Heart right ventricle (tissue), 16 donors: ENCODE measurements around the gene IL11RA. TPM values are rescaled to one million over a fixed set of nuclear protein-coding genes. Genes with fewer than 3 reads are reported as not detected.

Source experiments
- ATAC-seq, 8 donors: fragments of 200-7000 bp; cut with Tn5 transposase; one replicate each; pipeline ENCODE4 v1.9.1; 2020; ENCODE audit warnings: mild to moderate bottlenecking in 8 of 8, moderate library complexity in 8 of 8, moderate number of reproducible peaks in 1 of 8
- DNase-seq, 2 donors: peaks; one replicate each; pipeline ENCODE4 v3.0.0-alpha.2; 2020
- H3K27ac ChIP-seq, 10 donors: fragments of 200-600 bp; sonication (generic) in 2 of 10; one replicate each; pipeline versions ENCODE4 v1.5.0 to v1.8.0; 2020 to 2022; ENCODE audit warnings: mild to moderate bottlenecking in 3 of 10
- H3K27me3 ChIP-seq, 7 donors: fragments of 200-600 bp; one replicate each; pipeline ENCODE4 v1.8.0; 2021 to 2022; ENCODE audit warnings: mild to moderate bottlenecking in 2 of 7
- H3K36me3 ChIP-seq, 9 donors: fragments of 200-600 bp; sonication (generic) in 1 of 9; one replicate each; pipeline versions ENCODE4 v1.5.0 to v1.8.0; 2020 to 2022; ENCODE audit warnings: mild to moderate bottlenecking in 2 of 9
- H3K4me1 ChIP-seq, 9 donors: fragments of 200-600 bp; sonication (generic) in 1 of 9; one replicate each; pipeline versions ENCODE4 v1.5.0 to v1.8.0; 2020 to 2022; ENCODE audit warnings: mild to moderate bottlenecking in 4 of 9
- H3K4me3 ChIP-seq, 10 donors: fragments of 200-600 bp; sonication (generic) in 2 of 10; one replicate each; pipeline versions ENCODE4 v1.5.0 to v1.8.0; 2020 to 2022; ENCODE audit warnings: mild to moderate bottlenecking in 7 of 10, moderate library complexity in 2 of 10
- H3K9me3 ChIP-seq, 11 donors: fragments of 200-600 bp in 10 of 11; sonication (generic) in 2 of 11; one replicate each; pipeline versions ENCODE4 v1.5.0 to v1.8.0; 2013 to 2022; ENCODE audit warnings: mild to moderate bottlenecking in 2 of 11, control low read depth in 1 of 11, moderate library complexity in 1 of 11
- WGBS, 2 donors: extraction: QIAGEN DNeasy Blood & Tissue Kit; methylation state at CpG; one replicate each; pipeline ENCODE4 v1.1.7; 2013; ENCODE audit warnings: inconsistent platforms in 1 of 2; 5-methylcytosine and 5-hydroxymethylcytosine counted together
- intact Hi-C, 10 donors: fragments of 100-400 bp; cut with DNase I; formaldehyde crosslinking; loops; one replicate each; pipeline versions ENCODE4 v1.11.1 to v1.14.2; 2022
- polyA plus RNA-seq, 2 donors: library from polyadenylated mRNA; stranded (reverse); fragments of 200-250 nt; gene quantifications; one replicate each; pipeline ENCODE4 v1.2.3, GENCODE V29; 2013
- total RNA-seq, 10 donors: library from RNA; stranded (reverse); fragmentation: NEBNext Ultra II Directional in 3 of 10; extraction: Animal tissue kit (Norgen Biotek cat#: 25700) in 3 of 10; gene quantifications; one replicate each; pipeline versions ENCODE4 v1.2.1 to v1.2.4, GENCODE V29; 2021 to 2023
- TF ChIP-seq, protein P1 (sequence below), 9 donors: fragments of 200-600 bp; sonication (generic) in 2 of 9; IDR thresholded peaks; one replicate each; pipeline versions ENCODE4 v1.5.0 to v1.8.0; 2021 to 2022; ENCODE audit warnings: antibody characterized with exemption in 9 of 9, mild to moderate bottlenecking in 5 of 9, moderate library complexity in 1 of 9
- donor health status: Arrhythmogenic right ventricular cardiomyopathy.
- donor health status: ischemic (EF 13 %, LVEDD 7.1; RV severe dilation, severe dysfunction).
- donor health status: healthy with polysubstance abuse.
- donor health status: DM: no; HTN: yes; CAD: no.
- donor health status: DM: no; HTN: no; CAD: no.
- donor health status: ischemic (EF 25% LVEDD 6.9; RV normal size, moderate dysfunction).
- donor health status: ischemic (EF 25% LVEDD 5.7; RV mildly dilated, moderate dysfunction).
- donor health status: healthy.
- donor health status: DM: yes; HTN: yes; CAD: no.
- donor health status: Ischemic cardiomyopathy.
- donor health status: ischemic (EF 35%, LVEDD 5.7; RV mildly dilated, moderate dysfunction).
- donor health status: nonischemic (EF 11% LVEDD 7.7; RV severe dilation, severe dysfunction).
- donor health status: DM: yes; HTN: yes; CAD: no.
- donor health status: PGD.
- donor health status: ischemic (EF 29% LVEDD 5.4; RV normal size, mild dysfunction).
- donor health status: nonischemic (EF 23%, LVEDD 6.1; RV moderate dilation, normal function).

Gene IL11RA
- total and polyA plus RNA-seq, 12 donors = 26.9 to 53.7 (median 47.9) TPM

DNA sequence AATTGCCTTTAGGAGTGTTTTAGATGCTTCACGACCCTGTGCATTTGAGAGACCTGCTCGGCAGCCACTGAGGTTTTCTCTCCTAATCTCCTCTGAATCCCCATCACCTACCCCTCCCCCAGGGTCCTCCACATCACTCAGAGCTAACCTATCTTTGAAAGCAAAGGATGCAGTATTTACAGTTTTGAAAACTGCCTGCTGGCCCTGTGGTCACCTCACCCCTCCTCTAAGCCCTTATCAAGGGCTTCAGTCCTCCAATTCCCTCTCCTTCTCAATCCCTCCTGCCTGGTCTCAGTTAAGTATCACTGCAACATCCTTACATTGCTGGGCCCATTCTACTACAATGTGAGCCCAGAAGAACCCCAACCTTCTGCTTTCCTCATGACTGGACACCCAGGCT lies 44.7 kb upstream of the IL11RA start:
- intact Hi-C loops = loop anchor here in 2 of 10 donors (10.0 kb wide), 3 partner anchors 203 to 273 kb away; no protein-coding TSS in a partner anchor
- H3K27me3 ChIP-seq = no peaks in the 10 kb centered on the region
- no peak for DNase-seq
- no peak for ATAC-seq
- H3K4me1 ChIP-seq = peaks cover 2 to 20% (median 16%) of the 10 kb centered on the region in 9 donors
- H3K9me3 ChIP-seq = no peaks in the 10 kb centered on the region
- no peak overlapping the region for H3K4me3 ChIP-seq
- no peaks in the 10 kb centered on the region for H3K36me3 ChIP-seq
- WGBS, 2 donors = 42 to 51% methylated on average over 2 of the region's 2 CpGs
- TF ChIP-seq, protein P1, sequence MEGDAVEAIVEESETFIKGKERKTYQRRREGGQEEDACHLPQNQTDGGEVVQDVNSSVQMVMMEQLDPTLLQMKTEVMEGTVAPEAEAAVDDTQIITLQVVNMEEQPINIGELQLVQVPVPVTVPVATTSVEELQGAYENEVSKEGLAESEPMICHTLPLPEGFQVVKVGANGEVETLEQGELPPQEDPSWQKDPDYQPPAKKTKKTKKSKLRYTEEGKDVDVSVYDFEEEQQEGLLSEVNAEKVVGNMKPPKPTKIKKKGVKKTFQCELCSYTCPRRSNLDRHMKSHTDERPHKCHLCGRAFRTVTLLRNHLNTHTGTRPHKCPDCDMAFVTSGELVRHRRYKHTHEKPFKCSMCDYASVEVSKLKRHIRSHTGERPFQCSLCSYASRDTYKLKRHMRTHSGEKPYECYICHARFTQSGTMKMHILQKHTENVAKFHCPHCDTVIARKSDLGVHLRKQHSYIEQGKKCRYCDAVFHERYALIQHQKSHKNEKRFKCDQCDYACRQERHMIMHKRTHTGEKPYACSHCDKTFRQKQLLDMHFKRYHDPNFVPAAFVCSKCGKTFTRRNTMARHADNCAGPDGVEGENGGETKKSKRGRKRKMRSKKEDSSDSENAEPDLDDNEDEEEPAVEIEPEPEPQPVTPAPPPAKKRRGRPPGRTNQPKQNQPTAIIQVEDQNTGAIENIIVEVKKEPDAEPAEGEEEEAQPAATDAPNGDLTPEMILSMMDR (IDR thresholded peaks at IDR 0.05) = no peak
- no peak overlapping the region for H3K27ac ChIP-seq

GRCh38 chr9:34610434-34611206 lies 41.4 kb upstream of the IL11RA start:
- Histone ChIP-seq H3K36me3 (peaks cover 0 to 24% (median 6%) of the 10 kb centered on the region in 9 donors), H3K4me3 (peak overlapping the region in 9 of 10 donors; percentile 48 to 86 (median 79)), H3K9me3 (no peaks in the 10 kb centered on the region), H3K27ac (peak overlapping the region in 7 of 10 donors; percentile 75 to 98 (median 94)), H3K27me3 (no peaks in the 10 kb centered on the region), H3K4me1 (peaks cover 2 to 31% (median 25%) of the 10 kb centered on the region in 9 donors)
- TF ChIP-seq, protein P1 (IDR thresholded peaks at IDR 0.05) = no peak
- DNase-seq = peak in 1 of 2 donors; percentile 36
- intact Hi-C loops = loop anchor here in 2 of 10 donors (5.0 kb wide), 2 partner anchors 92 to 278 kb away; no protein-coding TSS in a partner anchor
- ATAC-seq = peak in 6 of 8 donors; percentile 12 to 55 (median 38)
- 85% methylated on average over 20 of the region's 20 CpGs for WGBS, 2 donors

DNA sequence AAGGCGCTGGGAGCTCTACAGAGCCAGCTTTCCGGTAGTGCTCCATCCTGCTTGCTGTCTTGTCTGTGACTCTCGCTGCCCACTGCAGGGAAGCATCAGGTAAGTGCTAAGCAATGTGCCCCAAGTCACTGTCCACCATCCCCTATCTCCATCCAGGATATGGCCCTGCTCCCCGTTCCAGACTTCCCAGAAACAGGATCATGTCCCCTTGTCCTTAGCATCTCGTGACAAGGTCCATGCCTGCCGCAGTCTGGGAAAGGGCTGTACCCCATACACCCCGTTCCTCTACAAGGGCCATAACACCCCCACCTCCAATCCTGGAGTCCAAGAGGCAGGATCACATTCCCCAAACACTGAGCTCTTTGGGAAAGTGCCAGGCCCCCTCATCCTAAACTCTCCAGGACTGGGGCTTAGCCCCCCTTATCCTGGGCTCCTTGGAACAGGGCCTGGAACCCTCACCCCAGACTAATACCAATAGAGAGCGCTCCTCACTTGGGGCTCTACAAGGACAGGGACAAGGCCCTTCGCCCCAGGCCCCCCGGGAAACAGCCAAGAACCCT lies 40.7 kb upstream of the IL11RA start:
- WGBS, 2 donors = 66% methylated on average over 10 of the region's 10 CpGs
- H3K36me3 ChIP-seq = peaks cover 0 to 31% (median 6%) of the 10 kb centered on the region in 9 donors
- no peaks in the 10 kb centered on the region for H3K27me3 ChIP-seq
- H3K9me3 ChIP-seq = no peaks in the 10 kb centered on the region
- peak overlapping the region; percentile 71 to 98 (median 92) for H3K27ac ChIP-seq
- ATAC-seq (peak; percentile 7 to 49 (median 20)), DNase-seq (no peak)
- TF ChIP-seq, protein P1 (IDR thresholded peaks at IDR 0.05) = no peak
- H3K4me3 ChIP-seq = peak overlapping the region; percentile 34 to 86 (median 79)
- intact Hi-C loops = loop anchor here in 2 of 10 donors (5.0 kb wide), 2 partner anchors 91 to 279 kb away; no protein-coding TSS in a partner anchor
- peaks cover 2 to 31% (median 25%) of the 10 kb centered on the region in 9 donors for H3K4me1 ChIP-seq
